NK-92 (cell line): ENCODE results near the gene STK39.

Experiments
- DNase-seq: peaks from one replicate; lab custom pipeline; 2025; ENCODE audit not compliant: unreplicated experiment; lab: John Stamatoyannopoulos, UW

The STK39 gene

DNA sequence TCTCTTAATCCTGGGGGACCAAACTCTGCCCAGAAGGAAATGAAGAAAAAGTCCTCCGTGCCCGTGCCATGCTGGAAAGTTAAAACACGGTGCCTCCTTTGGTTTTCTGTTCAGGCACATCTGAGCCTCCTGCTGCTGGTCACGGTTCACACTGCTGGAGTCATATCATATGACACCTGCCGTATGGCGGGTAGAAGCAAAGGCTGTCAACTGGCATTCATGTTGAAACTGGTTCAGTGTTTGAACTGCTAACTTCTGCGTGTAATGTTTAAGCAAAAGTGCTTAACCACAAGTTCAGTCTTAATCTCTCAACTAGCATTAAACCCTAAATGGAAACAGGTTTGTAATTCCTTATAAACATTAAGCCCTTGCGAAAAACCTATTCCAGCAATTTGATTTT is 3.1 kb downstream of the STK39 start:
- no peak for DNase-seq

DNA sequence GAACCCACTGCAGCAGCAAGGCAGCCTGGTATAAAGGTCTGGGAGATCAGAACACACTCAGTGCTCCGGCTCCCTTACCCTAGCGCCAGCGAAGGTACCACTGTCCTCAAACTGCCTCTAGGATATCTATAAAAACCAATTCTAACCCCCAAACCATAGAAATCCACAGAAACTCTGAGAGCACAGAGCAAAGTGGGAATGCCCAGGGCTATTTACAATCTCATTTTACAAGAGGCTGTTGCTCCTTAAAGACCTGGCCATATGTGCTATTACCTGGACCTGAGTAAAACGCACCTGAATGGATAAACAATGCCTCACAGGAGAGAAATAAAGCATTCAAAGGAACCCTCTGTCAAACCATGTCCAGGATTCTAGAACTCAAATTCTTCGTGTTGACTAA is 4.3 kb downstream of the STK39 start:
- no peak for DNase-seq

- no peak for DNase-seq
Measured at GRCh38 chr2:168241746-168242145, 5.6 kb downstream of the STK39 start.

DNA sequence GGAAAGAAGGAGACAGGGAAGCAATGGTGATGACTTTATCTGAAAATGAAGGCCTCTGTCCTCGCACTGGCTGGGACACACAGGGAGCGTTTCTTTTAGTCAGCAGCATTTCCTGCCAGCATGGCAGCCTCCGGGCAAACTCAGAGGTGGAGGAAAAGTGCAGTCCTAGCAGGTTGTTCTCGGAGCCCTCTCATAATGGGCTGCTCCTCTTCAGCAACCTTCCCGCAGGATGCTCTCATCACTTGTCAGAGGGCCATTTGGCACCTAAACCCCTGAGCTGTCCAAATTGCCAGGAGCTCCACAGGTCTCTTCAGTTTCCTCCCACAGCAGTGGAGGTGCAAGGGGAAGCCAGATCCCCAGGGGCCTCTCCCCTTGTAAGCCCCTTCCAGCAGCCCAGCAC is 6.2 kb downstream of the STK39 start:
- DNase-seq: no peak

DNA sequence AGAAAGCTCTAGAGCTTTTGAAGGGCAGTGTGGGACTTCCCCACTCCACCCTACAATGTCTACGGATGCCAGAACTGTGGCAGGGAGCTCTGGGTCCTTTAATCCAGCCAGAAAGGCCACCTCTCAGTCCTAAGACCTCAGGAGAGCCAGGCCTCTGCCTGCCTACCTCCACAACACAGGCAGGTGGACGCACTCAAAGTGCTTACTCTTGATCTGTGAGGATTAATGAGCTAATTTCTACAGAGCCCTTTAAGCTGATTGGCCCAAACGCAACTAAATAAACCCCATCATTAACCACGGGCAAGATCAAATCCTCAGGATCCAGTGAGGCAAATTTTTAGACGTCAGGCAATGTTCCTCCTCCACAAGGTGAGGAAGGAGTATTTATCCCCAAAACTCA is 8.1 kb downstream of the STK39 start:
- no peak for DNase-seq

DNA sequence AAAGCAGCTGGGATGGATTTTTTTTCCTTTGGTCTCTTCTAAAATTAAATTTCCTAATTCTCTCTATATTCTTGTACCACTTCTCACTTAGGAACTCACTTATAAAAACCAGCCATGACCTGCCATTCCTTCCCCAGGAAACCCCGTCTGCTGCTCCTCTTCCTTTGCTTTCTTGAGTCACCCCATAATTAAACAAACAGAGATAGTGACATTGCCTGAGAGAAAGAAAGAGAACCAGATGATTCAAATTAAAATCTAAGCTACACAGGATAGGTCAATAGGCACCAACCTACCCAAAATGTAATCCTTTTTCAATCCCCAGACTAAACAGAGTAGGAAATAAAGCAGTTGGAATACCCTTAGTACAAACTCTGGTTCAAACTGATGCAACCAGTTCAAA is 9.7 kb downstream of the STK39 start:
- no peak for DNase-seq

GRCh38 chr2:168234407-168235085 is 12.8 kb downstream of the STK39 start:
- DNase-seq: no peak

DNA sequence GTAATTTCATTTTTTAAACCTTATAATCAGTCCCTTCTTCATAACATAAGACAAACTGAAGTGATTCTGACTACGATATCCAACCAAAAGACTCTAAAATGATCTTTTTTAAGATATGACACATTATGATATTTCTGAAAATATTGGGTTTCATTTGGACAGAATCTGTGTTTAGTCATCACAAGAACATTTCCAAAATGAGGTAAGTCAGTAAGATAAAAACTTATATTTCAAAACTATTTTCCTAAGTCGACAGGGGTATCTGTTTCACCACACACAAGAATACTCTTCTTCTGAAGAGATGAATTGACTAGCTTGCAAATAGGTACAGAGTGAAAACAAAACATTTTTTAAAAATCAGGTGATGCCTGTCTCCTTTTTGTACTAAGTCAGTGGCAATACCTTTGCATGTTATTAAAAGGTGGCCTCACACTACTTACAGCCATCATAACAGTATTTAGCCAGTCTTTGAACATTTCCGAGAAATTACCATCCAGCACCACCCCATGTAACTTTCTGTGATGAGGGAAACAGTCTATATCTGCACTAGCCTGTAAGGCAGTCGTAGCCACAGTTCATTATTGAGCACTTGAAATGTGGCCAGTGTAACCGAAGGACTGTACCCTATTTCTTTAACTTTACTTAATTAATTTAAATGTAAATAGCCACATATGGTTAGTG is 13.5 kb downstream of the STK39 start:
- no peak for DNase-seq

- no peak for DNase-seq
Measured at GRCh38 chr2:168233166-168233565, 14.2 kb downstream of the STK39 start.

DNA sequence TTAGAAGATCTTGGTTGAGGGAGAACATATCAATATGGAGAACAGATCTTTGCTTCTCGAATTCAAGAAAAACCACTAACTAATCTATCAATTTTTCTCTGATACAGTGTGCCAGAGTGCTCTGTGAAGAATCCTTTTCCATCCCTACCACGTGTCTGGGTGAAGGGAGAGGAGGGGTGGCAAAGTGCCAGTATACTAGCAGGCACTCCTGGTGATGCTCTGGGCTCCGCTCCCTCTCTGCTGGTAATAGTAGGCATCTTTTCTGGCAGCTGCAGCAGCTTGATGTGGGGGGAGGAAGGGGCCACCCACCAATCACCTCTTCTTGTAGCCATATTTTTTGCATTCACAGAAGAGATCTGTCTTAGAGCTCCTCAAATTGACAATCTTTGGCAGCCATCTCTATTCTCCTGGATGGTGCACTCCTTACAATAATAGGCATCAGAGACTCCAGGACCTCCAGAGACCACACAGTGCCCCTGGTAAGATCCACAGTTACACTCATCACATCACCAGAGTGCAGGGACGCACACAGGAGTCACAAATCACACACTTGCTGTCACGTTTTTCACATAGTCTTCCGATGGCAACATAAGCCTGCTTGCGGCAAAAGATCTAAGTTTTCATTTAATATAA is 15.7 kb downstream of the STK39 start:
- no peak for DNase-seq

GRCh38 chr2:168230389-168230788 is 17.0 kb downstream of the STK39 start:
- DNase-seq: no peak

- DNase-seq: no peak
Measured at GRCh38 chr2:168224346-168224745, 23.0 kb downstream of the STK39 start.

GRCh38 chr2:168222088-168222487 is 25.3 kb downstream of the STK39 start:
- no peak for DNase-seq

DNA sequence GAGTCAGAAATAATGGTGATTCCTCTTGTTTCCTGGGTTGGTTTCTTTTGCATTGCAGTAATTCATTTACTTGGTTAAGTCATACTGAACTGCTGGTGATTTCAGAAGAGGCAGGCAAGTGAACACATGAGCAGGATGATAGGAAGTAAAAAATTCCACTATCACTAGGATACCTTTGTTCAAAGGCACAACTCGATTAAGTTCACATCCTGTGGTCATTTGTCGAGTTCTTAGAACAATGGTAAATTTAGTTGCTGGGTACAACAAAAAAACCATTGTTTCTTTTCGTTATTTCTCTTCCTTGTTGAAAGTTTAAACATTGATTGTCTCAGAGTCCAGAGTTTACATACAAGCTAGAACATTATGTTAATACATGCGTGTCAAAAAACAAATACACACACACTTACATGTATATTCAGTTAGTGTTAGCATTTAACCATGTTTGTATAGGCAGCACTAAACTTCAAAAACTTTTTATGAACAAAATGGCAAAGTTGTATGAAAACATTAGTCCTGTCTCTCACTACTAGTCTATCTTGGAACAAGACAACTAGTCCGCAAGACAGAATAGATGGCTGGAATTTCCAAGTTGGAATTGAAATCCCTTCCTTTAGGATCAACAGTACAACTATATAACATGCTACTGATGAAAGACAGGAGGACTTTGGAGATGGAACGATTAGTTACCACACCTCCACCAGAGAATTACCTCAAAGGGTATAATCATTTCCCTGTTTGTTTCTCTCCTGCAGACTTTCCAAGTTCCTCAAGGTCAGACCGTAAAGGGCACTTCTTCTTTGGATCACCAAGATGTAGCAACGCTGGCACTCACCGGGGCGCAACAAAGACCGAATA is 26.2 kb downstream of the STK39 start:
- DNase-seq: no peak

GRCh38 chr2:168217920-168218319 is 29.5 kb downstream of the STK39 start:
- no peak for DNase-seq

- DNase-seq: no peak
Measured at GRCh38 chr2:168216351-168217005, 30.9 kb downstream of the STK39 start.

- DNase-seq: no peak
Measured at GRCh38 chr2:168215813-168216212, 31.6 kb downstream of the STK39 start.

DNA sequence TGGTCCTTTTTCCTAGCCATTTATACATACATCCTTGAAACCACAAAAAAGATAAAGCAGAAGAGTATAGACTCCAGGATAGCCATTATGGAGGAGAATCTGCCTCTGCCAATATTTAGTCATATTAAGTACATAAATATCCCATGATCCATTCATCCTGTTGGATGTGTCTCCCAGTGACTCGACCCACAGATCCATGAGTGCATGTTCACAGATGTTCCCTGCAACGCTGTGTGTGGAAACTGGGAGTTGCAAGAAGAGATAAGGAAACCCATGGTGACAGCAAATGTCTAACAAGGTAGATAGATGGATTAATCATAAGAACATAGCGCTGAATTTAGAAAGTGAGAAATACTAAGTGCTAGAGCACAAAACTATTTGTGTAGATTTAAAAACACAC is 34.5 kb downstream of the STK39 start:
- no peak for DNase-seq

- no peak for DNase-seq
Measured at GRCh38 chr2:168212167-168212566, 35.2 kb downstream of the STK39 start.

DNA sequence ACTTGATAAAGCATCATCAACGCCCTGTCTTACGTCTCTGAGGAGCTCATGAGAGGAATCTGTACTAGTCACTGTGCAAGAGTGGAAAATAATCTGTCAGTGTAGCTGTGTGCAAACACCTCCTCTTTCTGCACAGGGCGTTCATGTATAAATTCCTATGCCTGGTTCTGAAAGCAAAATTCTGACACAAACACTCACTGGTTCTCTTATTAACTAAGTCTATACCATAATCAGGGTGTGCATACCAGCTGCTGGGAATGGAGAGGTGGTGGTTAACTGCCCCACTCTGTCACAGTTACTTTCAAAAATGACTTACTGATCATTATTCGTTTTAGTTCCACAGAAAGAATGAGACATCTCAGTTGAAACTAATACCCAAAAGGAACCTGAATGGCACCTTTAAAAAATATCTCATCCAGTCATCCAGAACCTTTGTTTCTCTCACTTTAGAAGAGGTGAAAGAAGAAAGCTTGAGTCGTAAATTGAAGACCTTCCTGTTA is 35.7 kb downstream of the STK39 start:
- no peak for DNase-seq
